Testis (tissue), 2 donors: ENCODE results near the gene NELL1.

Source experiments
- POLR2A ChIP-seq: fragments of 450-650 bp; IDR thresholded peaks from one replicate; pipeline ENCODE4 v1.6.1; 2017; ENCODE audit warnings: antibody characterized with exemption, mild to moderate bottlenecking, moderate library complexity
- TF ChIP-seq, protein P1 (sequence below), 3 experiments: fragments of 450-650 bp in 2 of 3; fragments of 200-600 bp in 1 of 3; sonication (generic) in 1 of 3; IDR thresholded peaks; one replicate each; pipeline ENCODE4 v1.5.1; 2016 to 2019; ENCODE audit warnings: antibody characterized with exemption in 3 of 3, mild to moderate bottlenecking in 2 of 3, moderate library complexity in 1 of 3

- TF ChIP-seq, protein P1, sequence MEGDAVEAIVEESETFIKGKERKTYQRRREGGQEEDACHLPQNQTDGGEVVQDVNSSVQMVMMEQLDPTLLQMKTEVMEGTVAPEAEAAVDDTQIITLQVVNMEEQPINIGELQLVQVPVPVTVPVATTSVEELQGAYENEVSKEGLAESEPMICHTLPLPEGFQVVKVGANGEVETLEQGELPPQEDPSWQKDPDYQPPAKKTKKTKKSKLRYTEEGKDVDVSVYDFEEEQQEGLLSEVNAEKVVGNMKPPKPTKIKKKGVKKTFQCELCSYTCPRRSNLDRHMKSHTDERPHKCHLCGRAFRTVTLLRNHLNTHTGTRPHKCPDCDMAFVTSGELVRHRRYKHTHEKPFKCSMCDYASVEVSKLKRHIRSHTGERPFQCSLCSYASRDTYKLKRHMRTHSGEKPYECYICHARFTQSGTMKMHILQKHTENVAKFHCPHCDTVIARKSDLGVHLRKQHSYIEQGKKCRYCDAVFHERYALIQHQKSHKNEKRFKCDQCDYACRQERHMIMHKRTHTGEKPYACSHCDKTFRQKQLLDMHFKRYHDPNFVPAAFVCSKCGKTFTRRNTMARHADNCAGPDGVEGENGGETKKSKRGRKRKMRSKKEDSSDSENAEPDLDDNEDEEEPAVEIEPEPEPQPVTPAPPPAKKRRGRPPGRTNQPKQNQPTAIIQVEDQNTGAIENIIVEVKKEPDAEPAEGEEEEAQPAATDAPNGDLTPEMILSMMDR (IDR thresholded peaks at IDR 0.05), result no peak
- TF ChIP-seq POLR2A, result no peak
Observed at GRCh38 chr11:20661445-20661844, 7.9 kb upstream of the NELL1 start.
